Measurements from ENCODE around the gene COX6B2.

COX6B2 gene

GRCh38 chr19:55379174-55379573 is 24.7 kb upstream of the COX6B2 start:
- Histone ChIP-seq H3K9me3 (ENCODE audit: severe bottlenecking) (no peaks in the 10 kb centered on the region), H3K27me3 (ENCODE audit: insufficient read depth, low read depth, severe bottlenecking) (no peaks in the 10 kb centered on the region), H3K36me3 (no peaks in the 10 kb centered on the region), H3K4me3 (ENCODE audit: low read depth, low read length) (no peak overlapping the region), H3K27ac (peak overlapping the region; percentile 73)
- TF ChIP-seq CTCF (IDR thresholded peaks at IDR 0.05; ENCODE audit: low read depth, low read length): no peak
- peak; percentile 85 for DNase-seq

GRCh38 chr19:55377356-55378131 is 23.0 kb upstream of the COX6B2 start:
- no peak for DNase-seq
- Histone ChIP-seq H3K36me3 (no peaks in the 10 kb centered on the region), H3K27me3 (ENCODE audit: insufficient read depth, low read depth, severe bottlenecking) (no peaks in the 10 kb centered on the region), H3K9me3 (ENCODE audit: severe bottlenecking) (no peaks in the 10 kb centered on the region), H3K4me3 (ENCODE audit: low read depth, low read length) (peak overlapping the region; percentile 46), H3K27ac (peak overlapping the region; percentile 37)
- TF ChIP-seq CTCF (IDR thresholded peaks at IDR 0.05; ENCODE audit: low read depth, low read length): no peak

- H3K27me3 ChIP-seq (ENCODE audit: insufficient read depth, low read depth, severe bottlenecking): no peaks in the 10 kb centered on the region
- no peaks in the 10 kb centered on the region for H3K9me3 ChIP-seq (ENCODE audit: severe bottlenecking)
- DNase-seq: no peak
- H3K27ac ChIP-seq: peak within 1 kb of the TSS; percentile 37
- H3K36me3 ChIP-seq: no peaks in the 10 kb centered on the region
- TF ChIP-seq CTCF (IDR thresholded peaks at IDR 0.05; ENCODE audit: low read depth, low read length): no peak
- peak within 1 kb of the TSS; percentile 46 for H3K4me3 ChIP-seq (ENCODE audit: low read depth, low read length)
These were observed 21.9 kb upstream of the COX6B2 start, which contains the start of gene TMEM190 for GRCh38 chr19:55376241-55376933. TMEM190 (plus strand) TSS chr19:55376826; CDS start chr19:55376854, 28 bp downstream.

- Histone ChIP-seq H3K9me3 (ENCODE audit: severe bottlenecking) (no peaks in the 10 kb centered on the region), H3K27ac (no peak overlapping the region), H3K4me3 (ENCODE audit: low read depth, low read length) (no peak overlapping the region), H3K36me3 (no peaks in the 10 kb centered on the region), H3K27me3 (ENCODE audit: insufficient read depth, low read depth, severe bottlenecking) (no peaks in the 10 kb centered on the region)
- no peak for DNase-seq
- no peak for TF ChIP-seq CTCF (IDR thresholded peaks at IDR 0.05; ENCODE audit: low read depth, low read length)
These were observed 19.7 kb upstream of the COX6B2 start for GRCh38 chr19:55373993-55374757.

- Histone ChIP-seq H3K27me3 (ENCODE audit: insufficient read depth, low read depth, severe bottlenecking) (no peaks in the 10 kb centered on the region), H3K9me3 (ENCODE audit: severe bottlenecking) (no peaks in the 10 kb centered on the region), H3K27ac (no peak overlapping the region), H3K36me3 (no peaks in the 10 kb centered on the region), H3K4me3 (ENCODE audit: low read depth, low read length) (no peak overlapping the region)
- DNase-seq: no peak
- no peak for TF ChIP-seq CTCF (IDR thresholded peaks at IDR 0.05; ENCODE audit: low read depth, low read length)
These were observed 18.9 kb upstream of the COX6B2 start for GRCh38 chr19:55373306-55373992.

All from WERI-Rb-1 (cell line).